ENCODE data around the gene RAD23A. TPM values are rescaled to one million over a fixed set of nuclear protein-coding genes. Genes with fewer than 3 reads are reported as not detected.

The RAD23A gene
- total RNA-seq, 2 donors from 2014 or later, result 129 to 156 TPM

DNA sequence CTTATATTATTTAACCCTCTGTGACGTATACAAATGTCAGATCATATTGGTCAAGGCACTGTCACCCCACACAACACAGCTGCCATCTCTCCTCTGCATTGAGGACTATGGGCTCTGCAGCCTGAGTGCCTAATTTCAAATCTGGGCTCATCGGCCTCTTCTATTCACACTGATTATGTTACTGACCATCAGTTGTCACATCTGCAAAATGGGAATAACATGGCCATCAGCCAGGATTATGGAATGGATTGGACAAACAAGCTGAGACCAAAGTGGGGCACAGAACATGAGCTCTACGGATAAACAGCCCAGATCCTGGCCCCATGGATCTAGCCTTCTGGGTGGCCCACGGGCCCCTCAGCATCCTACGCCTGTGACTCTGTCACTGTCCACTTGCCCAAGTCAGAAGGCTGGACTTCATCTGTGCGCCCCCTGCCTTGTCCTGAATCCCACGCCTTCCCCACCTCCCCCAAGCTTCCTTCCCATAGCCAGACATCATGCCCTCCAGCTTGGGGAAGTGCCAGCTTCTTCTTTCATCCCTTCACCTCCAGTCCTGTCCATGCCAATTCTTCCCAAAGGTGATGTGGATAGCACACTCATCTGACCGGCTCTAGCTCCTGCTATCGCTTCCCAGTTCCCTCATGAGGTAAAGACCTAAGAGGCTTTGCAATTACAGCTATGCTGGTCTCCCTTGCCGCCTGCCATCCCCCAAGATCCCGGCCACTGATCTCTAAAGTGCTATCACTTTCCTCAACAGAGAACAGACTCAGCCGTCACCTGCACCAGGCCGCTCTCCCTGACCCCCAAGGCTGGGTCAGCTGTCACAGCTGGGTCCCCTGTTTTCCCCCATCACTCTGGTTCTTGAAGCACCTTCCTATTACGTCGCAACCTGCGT, 13.0 kb upstream of the RAD23A start:
- peak overlapping the region; percentile 94 for H3K27ac Mint-ChIP-seq
- H3K4me3 Mint-ChIP-seq, result peak overlapping the region; percentile 96
- no peaks in the 10 kb centered on the region for H3K9me3 Mint-ChIP-seq
- no peaks in the 10 kb centered on the region for H3K27me3 Mint-ChIP-seq
- H3K36me3 Mint-ChIP-seq (ENCODE audit: low read depth), result peaks cover 62% of the 10 kb centered on the region
- no peak for ATAC-seq (replicated peaks)
- peaks cover 23% of the 10 kb centered on the region for H3K4me1 Mint-ChIP-seq

DNA sequence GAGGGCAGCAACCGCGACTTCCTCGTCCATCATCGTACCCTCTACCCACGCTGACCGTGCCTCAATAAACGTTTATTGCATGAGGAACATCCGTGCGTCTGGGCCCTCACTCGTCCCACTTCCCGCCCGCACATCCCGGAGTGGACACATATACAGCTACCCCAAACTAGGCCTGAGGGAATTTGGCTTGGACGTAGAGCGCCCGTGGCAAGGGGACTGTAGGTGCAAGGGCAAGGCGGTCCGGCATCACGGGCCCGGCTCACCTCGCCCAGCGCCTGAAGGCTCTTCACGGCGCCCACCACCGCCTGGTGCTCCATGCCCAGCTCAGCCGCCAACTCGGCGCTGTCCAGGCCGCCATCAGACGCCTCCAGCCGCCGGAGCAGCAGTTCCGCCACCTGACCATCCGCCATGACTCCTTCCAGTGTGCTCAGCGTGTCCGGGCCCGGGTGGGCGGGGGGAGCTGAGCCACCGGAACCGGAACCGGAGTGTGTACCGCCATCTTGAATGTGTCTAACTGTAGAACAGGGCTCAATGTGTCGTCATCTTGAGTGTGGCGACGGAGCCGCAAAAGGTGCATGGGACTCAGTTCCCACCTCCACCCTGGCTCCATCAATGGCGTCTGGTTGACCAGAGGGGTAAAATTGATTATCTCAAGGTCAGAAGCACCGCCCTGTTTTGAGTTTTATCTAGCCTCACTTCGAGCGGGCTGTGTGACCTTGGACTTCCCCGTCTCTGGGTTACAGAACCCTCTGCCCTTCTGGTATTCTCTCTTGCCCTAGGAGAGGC, 12.2 kb upstream of the RAD23A start, which contains the start of gene FARSA:
Gene FARSA (minus strand): TSS at position 425 of the 786 bp plus-strand sequence. CDS start 15 bp downstream, at position 410.
- Mint-ChIP-seq H3K27ac (peak within 1 kb of the TSS; percentile 94), H3K4me3 (peak within 1 kb of the TSS; percentile 96), H3K4me1 (peaks cover 23% of the 10 kb centered on the region), H3K9me3 (no peaks in the 10 kb centered on the region), H3K27me3 (no peaks in the 10 kb centered on the region), H3K36me3 (ENCODE audit: low read depth) (peaks cover 58% of the 10 kb centered on the region)
- peak; percentile 77 for ATAC-seq (replicated peaks)

DNA sequence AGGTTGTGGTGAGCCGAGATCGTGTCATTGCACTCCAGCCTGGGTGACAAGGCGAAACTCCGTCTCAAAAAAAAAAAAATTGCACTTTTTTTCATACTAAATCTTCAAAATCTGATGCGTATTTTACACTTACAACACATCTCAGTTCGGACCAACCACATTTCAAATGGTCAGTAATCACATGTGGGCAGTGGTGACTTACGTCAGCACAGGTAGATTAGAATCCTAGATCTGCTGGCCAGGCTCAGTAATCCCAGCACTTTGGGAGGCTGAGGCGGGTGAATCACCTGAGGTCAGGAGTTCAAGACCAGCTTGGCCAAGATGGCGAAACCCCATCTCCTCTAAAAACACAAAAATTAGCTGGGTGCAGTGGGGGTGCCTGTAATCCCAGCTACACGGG, 10.6 kb upstream of the RAD23A start:
- Mint-ChIP-seq H3K36me3 (ENCODE audit: low read depth) (peaks cover 58% of the 10 kb centered on the region), H3K4me1 (peaks cover 19% of the 10 kb centered on the region), H3K9me3 (no peaks in the 10 kb centered on the region), H3K27ac (no peak overlapping the region), H3K27me3 (no peaks in the 10 kb centered on the region), H3K4me3 (no peak overlapping the region)
- ATAC-seq (replicated peaks), result no peak

DNA sequence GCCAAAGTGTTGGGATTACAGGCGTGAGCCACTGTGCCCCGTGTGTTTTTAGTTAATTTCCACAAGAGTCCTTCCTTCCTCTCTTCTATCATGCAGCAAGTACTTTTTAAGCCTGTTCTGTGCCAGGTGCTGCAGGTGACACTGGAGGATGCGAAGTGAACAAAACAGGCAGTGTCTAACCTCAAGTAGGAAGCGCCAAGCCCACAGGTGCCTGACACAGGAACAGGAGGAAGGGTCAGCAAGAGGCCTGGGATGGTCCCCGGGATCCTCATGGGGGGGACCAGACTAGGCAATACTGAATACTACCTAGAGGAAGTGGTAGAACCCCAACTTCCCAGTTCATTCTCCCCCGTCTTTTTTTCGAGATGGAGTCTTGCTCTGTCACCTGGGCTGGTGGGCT, 9.1 kb upstream of the RAD23A start:
- Mint-ChIP-seq H3K27me3 (no peaks in the 10 kb centered on the region), H3K9me3 (no peaks in the 10 kb centered on the region), H3K36me3 (ENCODE audit: low read depth) (peaks cover 58% of the 10 kb centered on the region), H3K27ac (no peak overlapping the region), H3K4me3 (no peak overlapping the region), H3K4me1 (peaks cover 19% of the 10 kb centered on the region)
- ATAC-seq (replicated peaks), result no peak

DNA sequence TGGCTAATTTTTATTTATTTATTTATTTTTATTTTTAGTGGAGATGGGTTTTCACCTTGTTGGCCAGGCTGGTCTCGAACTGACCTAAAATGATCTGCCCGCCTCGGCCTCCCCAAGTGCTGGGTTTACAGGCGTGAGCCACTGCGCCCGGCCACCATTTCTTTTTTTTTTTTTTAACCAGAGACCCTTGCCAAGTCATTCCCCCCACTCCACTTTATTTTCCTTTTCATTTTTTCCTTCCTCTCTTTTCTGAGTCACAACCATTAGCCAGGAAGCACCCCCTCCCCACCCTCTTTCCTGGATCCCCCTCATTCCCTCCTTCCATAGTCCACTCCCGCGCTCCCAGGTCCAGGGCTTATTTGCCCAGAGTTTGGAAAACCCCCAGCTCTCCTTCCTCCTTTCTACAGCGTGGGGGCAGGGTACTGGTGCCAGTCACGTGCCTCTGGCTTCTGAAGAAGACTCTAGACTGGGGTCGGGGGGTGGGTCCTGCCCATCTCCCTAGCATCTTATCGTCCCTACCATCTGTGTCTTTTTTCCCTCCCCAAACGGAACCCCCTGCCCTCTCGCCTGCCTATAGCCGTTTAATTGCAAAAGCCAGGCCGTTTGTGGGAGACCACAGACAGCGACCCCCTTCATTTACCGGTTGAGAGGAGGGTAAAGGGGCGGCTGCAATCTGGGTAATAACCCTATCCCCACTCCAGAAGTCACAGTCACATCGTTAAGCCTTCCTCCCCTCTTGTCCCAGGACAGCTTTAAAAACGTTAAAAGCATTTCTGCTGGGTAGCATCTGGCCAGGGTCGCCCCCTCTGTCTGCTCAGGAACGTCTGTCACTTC, 8.4 kb upstream of the RAD23A start:
- no peaks in the 10 kb centered on the region for H3K27me3 Mint-ChIP-seq
- H3K4me3 Mint-ChIP-seq, result peak overlapping the region; percentile 97
- peak overlapping the region; percentile 95 for H3K27ac Mint-ChIP-seq
- ATAC-seq (replicated peaks), result no peak
- peaks cover 58% of the 10 kb centered on the region for H3K36me3 Mint-ChIP-seq (ENCODE audit: low read depth)
- no peaks in the 10 kb centered on the region for H3K9me3 Mint-ChIP-seq
- H3K4me1 Mint-ChIP-seq, result peaks cover 18% of the 10 kb centered on the region

DNA sequence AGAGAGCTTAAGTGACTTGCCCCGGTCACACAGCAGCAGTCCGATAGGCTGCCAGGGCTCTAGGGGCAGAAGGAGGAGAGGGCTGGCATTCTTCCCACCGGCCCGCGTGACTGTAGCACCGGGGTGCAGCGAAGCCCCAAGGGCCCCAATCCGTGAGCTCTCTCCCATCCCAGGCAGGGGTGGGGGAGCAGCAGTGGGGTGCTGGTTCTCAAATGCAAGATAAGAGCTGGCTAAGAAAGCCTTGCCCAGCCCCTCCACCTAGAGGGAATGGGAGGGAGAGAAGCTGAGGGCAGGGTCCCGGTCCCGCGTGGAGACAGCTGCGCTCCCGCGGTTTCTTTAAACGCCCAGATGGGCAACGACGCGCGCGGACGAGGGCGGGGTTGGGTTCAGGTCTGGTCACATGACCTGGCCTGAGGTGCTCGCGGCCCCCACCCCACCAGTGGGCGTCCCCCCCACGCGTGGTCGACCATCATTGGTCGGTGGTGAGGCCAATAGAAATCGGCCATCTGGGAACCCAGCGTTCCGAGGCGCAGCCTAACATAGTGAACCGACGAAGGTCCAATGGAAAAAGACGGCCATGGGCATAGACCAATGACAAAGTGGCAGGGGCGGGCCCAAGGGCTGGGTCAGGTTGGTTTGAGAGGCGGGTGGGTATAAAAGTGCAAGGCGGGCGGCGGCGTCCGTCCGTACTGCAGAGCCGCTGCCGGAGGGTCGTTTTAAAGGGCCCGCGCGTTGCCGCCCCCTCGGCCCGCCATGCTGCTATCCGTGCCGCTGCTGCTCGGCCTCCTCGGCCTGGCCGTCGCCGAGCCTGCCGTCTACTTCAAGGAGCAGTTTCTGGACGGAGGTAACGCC, 7.5 kb upstream of the RAD23A start, which contains the start of gene CALR:
Gene CALR (plus strand): TSS at position 683 of the 852 bp plus-strand sequence. CDS start 71 bp downstream, at position 754.
- peaks cover 58% of the 10 kb centered on the region for H3K36me3 Mint-ChIP-seq (ENCODE audit: low read depth)
- H3K4me3 Mint-ChIP-seq, result peak within 1 kb of the TSS; percentile 97
- no peaks in the 10 kb centered on the region for H3K27me3 Mint-ChIP-seq
- peak within 1 kb of the TSS; percentile 95 for H3K27ac Mint-ChIP-seq
- H3K9me3 Mint-ChIP-seq, result no peaks in the 10 kb centered on the region
- peaks cover 9% of the 10 kb centered on the region for H3K4me1 Mint-ChIP-seq
- ATAC-seq (replicated peaks), result peak; percentile 93

DNA sequence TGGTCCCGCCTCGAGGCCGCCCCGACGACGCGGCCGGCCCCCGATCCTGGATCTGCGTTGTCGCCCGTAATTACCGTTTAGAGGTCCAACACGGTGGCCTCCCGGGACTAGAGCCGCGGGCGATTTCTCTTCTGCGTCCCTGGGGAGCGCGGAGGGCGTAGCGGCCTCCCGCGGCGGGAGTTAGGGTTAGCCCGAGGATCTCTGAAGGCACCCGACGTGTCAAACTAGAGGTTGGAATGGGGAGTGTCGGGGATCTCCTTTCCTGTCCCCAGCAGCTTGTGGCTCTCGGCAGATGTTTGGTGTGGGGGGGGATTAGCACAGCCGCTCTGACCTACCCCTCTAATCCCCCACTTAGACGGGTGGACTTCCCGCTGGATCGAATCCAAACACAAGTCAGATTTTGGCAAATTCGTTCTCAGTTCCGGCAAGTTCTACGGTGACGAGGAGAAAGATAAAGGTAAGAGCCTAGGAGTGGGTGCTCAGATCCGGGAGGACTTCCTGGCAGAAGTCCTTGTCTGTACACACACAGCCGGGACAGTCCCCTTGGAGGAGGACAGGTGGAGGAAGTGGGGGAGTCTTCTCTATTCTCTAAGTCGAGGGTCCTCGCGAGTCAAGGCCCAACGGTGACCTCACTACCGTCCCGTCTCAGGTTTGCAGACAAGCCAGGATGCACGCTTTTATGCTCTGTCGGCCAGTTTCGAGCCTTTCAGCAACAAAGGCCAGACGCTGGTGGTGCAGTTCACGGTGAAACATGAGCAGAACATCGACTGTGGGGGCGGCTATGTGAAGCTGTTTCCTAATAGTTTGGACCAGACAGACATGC, 6.7 kb upstream of the RAD23A start:
- Mint-ChIP-seq H3K4me3 (peak overlapping the region; percentile 97), H3K27ac (peak overlapping the region; percentile 95), H3K27me3 (no peaks in the 10 kb centered on the region), H3K36me3 (ENCODE audit: low read depth) (peaks cover 60% of the 10 kb centered on the region), H3K9me3 (no peaks in the 10 kb centered on the region), H3K4me1 (peaks cover 1% of the 10 kb centered on the region)
- peak; percentile 12 for ATAC-seq (replicated peaks)

DNA sequence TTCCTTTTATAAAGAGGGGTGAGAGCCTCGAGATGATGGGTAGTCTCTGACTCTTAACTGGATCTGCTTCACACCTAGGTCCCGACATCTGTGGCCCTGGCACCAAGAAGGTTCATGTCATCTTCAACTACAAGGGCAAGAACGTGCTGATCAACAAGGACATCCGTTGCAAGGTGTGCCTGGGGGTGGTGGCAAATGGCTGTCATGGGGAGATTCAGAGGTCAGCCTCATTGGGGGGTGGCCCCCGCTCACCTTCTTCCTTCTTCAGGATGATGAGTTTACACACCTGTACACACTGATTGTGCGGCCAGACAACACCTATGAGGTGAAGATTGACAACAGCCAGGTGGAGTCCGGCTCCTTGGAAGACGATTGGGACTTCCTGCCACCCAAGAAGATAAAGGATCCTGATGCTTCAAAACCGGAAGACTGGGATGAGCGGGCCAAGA, 5.7 kb upstream of the RAD23A start:
- Mint-ChIP-seq H3K9me3 (no peaks in the 10 kb centered on the region), H3K27ac (peak overlapping the region; percentile 95), H3K27me3 (no peaks in the 10 kb centered on the region), H3K4me1 (peaks cover 6% of the 10 kb centered on the region), H3K36me3 (ENCODE audit: low read depth) (peaks cover 70% of the 10 kb centered on the region), H3K4me3 (peak overlapping the region; percentile 97)
- ATAC-seq (replicated peaks), result no peak

DNA sequence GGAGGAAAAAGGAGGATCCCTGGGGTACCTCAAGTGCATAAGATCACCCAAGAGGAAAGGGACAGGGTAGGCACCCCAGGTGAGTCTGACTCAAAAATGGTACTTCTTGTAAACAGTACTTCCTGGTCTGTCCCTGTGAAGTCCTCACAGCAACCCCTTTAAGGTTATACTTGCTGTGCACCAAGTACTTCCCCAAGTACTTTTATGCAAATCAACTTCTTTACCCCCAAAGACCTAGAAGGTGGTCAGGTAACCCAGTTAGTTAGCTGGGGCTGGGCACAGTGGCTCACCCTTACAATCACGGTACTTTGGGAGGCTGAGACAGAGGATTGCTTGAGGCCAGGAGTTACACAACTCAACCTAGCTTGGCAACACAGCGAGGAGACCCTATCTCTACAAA, 4.8 kb upstream of the RAD23A start:
- no peaks in the 10 kb centered on the region for H3K27me3 Mint-ChIP-seq
- peaks cover 79% of the 10 kb centered on the region for H3K36me3 Mint-ChIP-seq (ENCODE audit: low read depth)
- no peak for ATAC-seq (replicated peaks)
- H3K27ac Mint-ChIP-seq, result peak overlapping the region; percentile 95
- peaks cover 8% of the 10 kb centered on the region for H3K4me1 Mint-ChIP-seq
- H3K4me3 Mint-ChIP-seq, result peak overlapping the region; percentile 97
- H3K9me3 Mint-ChIP-seq, result no peaks in the 10 kb centered on the region

DNA sequence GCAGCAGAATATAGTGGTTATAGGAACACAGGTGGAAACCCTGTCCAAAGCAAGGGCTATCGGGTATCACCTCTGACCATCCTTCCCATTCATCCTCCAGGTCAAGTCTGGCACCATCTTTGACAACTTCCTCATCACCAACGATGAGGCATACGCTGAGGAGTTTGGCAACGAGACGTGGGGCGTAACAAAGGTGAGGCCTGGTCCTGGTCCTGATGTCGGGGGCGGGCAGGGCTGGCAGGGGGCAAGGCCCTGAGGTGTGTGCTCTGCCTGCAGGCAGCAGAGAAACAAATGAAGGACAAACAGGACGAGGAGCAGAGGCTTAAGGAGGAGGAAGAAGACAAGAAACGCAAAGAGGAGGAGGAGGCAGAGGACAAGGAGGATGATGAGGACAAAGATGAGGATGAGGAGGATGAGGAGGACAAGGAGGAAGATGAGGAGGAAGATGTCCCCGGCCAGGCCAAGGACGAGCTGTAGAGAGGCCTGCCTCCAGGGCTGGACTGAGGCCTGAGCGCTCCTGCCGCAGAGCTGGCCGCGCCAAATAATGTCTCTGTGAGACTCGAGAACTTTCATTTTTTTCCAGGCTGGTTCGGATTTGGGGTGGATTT, 2.1 kb upstream of the RAD23A start:
- peaks cover 8% of the 10 kb centered on the region for H3K4me1 Mint-ChIP-seq
- peaks cover 100% of the 10 kb centered on the region for H3K36me3 Mint-ChIP-seq (ENCODE audit: low read depth)
- no peak for ATAC-seq (replicated peaks)
- H3K9me3 Mint-ChIP-seq, result no peaks in the 10 kb centered on the region
- peak overlapping the region; percentile 97 for H3K4me3 Mint-ChIP-seq
- H3K27ac Mint-ChIP-seq, result peak overlapping the region; percentile 2
- H3K27me3 Mint-ChIP-seq, result no peaks in the 10 kb centered on the region

DNA sequence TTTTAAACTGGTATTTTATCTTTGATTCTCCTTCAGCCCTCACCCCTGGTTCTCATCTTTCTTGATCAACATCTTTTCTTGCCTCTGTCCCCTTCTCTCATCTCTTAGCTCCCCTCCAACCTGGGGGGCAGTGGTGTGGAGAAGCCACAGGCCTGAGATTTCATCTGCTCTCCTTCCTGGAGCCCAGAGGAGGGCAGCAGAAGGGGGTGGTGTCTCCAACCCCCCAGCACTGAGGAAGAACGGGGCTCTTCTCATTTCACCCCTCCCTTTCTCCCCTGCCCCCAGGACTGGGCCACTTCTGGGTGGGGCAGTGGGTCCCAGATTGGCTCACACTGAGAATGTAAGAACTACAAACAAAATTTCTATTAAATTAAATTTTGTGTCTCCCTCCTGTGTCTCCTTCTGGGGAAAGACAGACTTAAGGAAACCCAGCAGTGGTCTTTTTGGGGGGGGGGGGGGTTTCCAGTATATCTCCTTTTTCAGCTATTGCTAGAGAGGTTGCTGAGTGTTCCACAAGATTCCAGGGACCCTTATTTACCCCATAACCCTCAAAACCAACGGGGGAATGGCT, 1.5 kb upstream of the RAD23A start:
- H3K27ac Mint-ChIP-seq, result peak overlapping the region; percentile 98
- H3K4me3 Mint-ChIP-seq, result peak overlapping the region; percentile 97
- H3K36me3 Mint-ChIP-seq (ENCODE audit: low read depth), result peaks cover 100% of the 10 kb centered on the region
- no peaks in the 10 kb centered on the region for H3K9me3 Mint-ChIP-seq
- ATAC-seq (replicated peaks), result no peak
- H3K4me1 Mint-ChIP-seq, result peaks cover 8% of the 10 kb centered on the region
- no peaks in the 10 kb centered on the region for H3K27me3 Mint-ChIP-seq

DNA sequence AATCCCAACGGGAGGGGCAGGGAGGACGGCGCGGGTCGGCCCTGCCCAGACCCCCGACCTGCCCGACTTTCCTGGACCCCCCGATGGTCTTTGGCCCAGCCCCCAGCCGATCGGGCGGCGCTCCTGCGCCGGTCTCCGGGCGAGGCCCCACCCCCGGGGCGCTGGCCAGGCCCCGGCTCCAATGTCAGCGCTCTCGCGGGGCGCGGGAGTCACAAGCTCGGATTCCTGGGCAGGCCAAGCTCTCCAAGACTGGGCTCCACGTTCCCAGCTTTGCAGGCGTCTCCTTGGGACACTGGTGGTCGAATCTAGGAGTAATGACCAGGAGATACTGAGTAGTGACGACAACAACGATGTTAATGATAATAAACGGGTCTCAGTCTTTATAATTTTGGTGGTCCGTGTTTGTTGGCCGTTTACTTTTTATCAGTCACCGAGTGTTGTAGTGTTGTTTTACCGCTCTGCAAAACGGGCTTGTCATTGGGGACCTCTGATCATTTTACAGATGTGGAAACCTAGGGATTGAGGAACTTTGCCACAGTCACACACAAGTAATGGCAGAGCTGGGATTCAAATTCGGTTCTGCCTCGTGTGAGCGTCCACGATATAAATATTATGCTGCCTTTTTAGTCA, 545 bp downstream of the RAD23A start:
- Mint-ChIP-seq H3K27ac (peak overlapping the region; percentile 98), H3K27me3 (no peaks in the 10 kb centered on the region), H3K9me3 (no peaks in the 10 kb centered on the region), H3K36me3 (ENCODE audit: low read depth) (peaks cover 100% of the 10 kb centered on the region), H3K4me3 (peak overlapping the region; percentile 97), H3K4me1 (peaks cover 14% of the 10 kb centered on the region)
- peak; percentile 66 for ATAC-seq (replicated peaks)

Data from activated T-helper 17 cell treated with anti-CD3 and anti-CD28 coated beads, Interleukin-2, amount 50 U/mL, for 72 hours (primary cell).